ENCODE measurements around the gene HEBP2. TPM values are rescaled to one million over a fixed set of nuclear protein-coding genes. Genes with fewer than 3 reads are reported as not detected.

HEBP2 gene
- total RNA-seq, 2 donors from 2014 or later, result 30.9 to 34.0 TPM

GRCh38 chr6:138456401-138456790 is 52.4 kb downstream of the HEBP2 start:
- Mint-ChIP-seq H3K27ac (peak overlapping the region in 1 of 2 donors; percentile 28), H3K9me3 (peaks cover 0 to 4% of the 10 kb centered on the region in 2 donors), H3K36me3 (no peaks in the 10 kb centered on the region)
- ATAC-seq (no peak), DNase-seq (ENCODE audit: low spot score in 2 of 2) (no peak)

GRCh38 chr6:138461647-138462046 is 57.6 kb downstream of the HEBP2 start:
- Mint-ChIP-seq H3K9me3 (peaks cover 0 to 13% of the 10 kb centered on the region in 2 donors), H3K36me3 (no peaks in the 10 kb centered on the region), H3K27ac (peak overlapping the region in 1 of 2 donors; percentile 1)
- no peak for ATAC-seq
- DNase-seq (ENCODE audit: low spot score in 2 of 2), result no peak

- ATAC-seq (no peak), DNase-seq (ENCODE audit: low spot score in 2 of 2) (no peak)
- H3K27ac Mint-ChIP-seq, result no peak overlapping the region
- peaks cover 0 to 13% of the 10 kb centered on the region in 2 donors for H3K9me3 Mint-ChIP-seq
- H3K36me3 Mint-ChIP-seq, result no peaks in the 10 kb centered on the region
These were observed 60.1 kb downstream of the HEBP2 start for GRCh38 chr6:138464085-138464484.

GRCh38 chr6:138465007-138465645 is 61.1 kb downstream of the HEBP2 start:
- peak overlapping the region; percentile 3 to 74 for H3K27ac Mint-ChIP-seq
- peaks cover 0 to 13% of the 10 kb centered on the region in 2 donors for H3K9me3 Mint-ChIP-seq
- peak; percentile 98 to 100 for ATAC-seq
- no peak for DNase-seq (ENCODE audit: low spot score in 2 of 2)
- H3K36me3 Mint-ChIP-seq, result no peaks in the 10 kb centered on the region

- no peaks in the 10 kb centered on the region for H3K9me3 Mint-ChIP-seq
- no peak for ATAC-seq
These were observed 63.9 kb downstream of the HEBP2 start for GRCh38 chr6:138467901-138468300.

GRCh38 chr6:138468320-138469015 is 64.4 kb downstream of the HEBP2 start:
- no peak for ATAC-seq
- no peaks in the 10 kb centered on the region for H3K9me3 Mint-ChIP-seq
- H3K36me3 Mint-ChIP-seq, result no peaks in the 10 kb centered on the region
- H3K27ac Mint-ChIP-seq, result no peak overlapping the region
- no peak for DNase-seq (ENCODE audit: low spot score in 2 of 2)

More at GRCh38 chr6:138467901-138468300, 63.9 kb downstream of the HEBP2 start:
- no peaks in the 10 kb centered on the region for H3K36me3 Mint-ChIP-seq
- DNase-seq (ENCODE audit: low spot score in 2 of 2), result no peak
- H3K27ac Mint-ChIP-seq, result no peak overlapping the region

Other genes with a start within 250 kb of the HEBP2 start
- 1 to 10 TPM in 1 of 2 donors, under 1 TPM in 1; 0.11 to 9.5 TPM for gene ARFGEF3, start 242.3 kb upstream of the HEBP2 start, total RNA-seq
- not detected for gene PBOV1, start 185.7 kb upstream of the HEBP2 start, total RNA-seq
- gene SMIM28, start 26.3 kb upstream of the HEBP2 start, total RNA-seq, result not detected
- gene NHSL1, start 95.3 kb downstream of the HEBP2 start, total RNA-seq, result 1 to 10 TPM in 1 of 2 donors, under 1 TPM in 1; 0.68 to 1.9 TPM

Data from activated naive CD4-positive, alpha-beta T cell treated with anti-CD3 and anti-CD28 coated beads, Interleukin-2, amount 50 U/mL, for 72 hours (primary cell).